SK-N-SH treated with all-trans-retinoic acid at 6 μM for 48 hours (cell line): ENCODE measurements around the gene PDGFRA.
"Not testable (repeated sequence)": the region's sequence is repeated elsewhere in the genome, so short reads cannot be mapped to it uniquely, and the experiment has no call there.

Source experiments
- ATAC-seq: fragments of 200-7000 bp; cut with Tn5 transposase; 3 replicates; pipeline ENCODE4 v1.9.1; 2020; ENCODE audit warnings: mild to moderate bottlenecking, moderate library complexity
- ARNTL ChIP-seq: fragments of 450-650 bp; formaldehyde crosslinking; IDR thresholded peaks from 2 replicates; pipeline ENCODE4 v1.5.0; 2020; ENCODE audit warnings: low read depth, mild to moderate bottlenecking, moderate library complexity, borderline replicate concordance
- BACH2 ChIP-seq: fragments of 250-450 bp; sonication (Bioruptor Pico); IDR thresholded peaks from 2 replicates; pipeline ENCODE4 v1.9.0; 2021; ENCODE audit warnings: mild to moderate bottlenecking, borderline replicate concordance
- CREB5 ChIP-seq: fragments of 250-450 bp; sonication (Bioruptor Pico); IDR thresholded peaks from 2 replicates; pipeline ENCODE4 v1.5.1; 2020; ENCODE audit warnings: low read depth, mild to moderate bottlenecking, moderate library complexity
- CSRNP3 ChIP-seq: fragments of 250-450 bp; sonication (Bioruptor Pico); IDR thresholded peaks from 2 replicates; pipeline ENCODE4 v1.5.1; 2021; ENCODE audit warnings: mild to moderate bottlenecking, moderate library complexity
- ESRRG ChIP-seq: fragments of 250-450 bp; sonication (Bioruptor Pico); IDR thresholded peaks from 2 replicates; pipeline ENCODE4 v1.6.1; 2021; ENCODE audit warnings: mild to moderate bottlenecking
- GLIS3 ChIP-seq: fragments of 250-450 bp; sonication (Bioruptor Pico); IDR thresholded peaks from 2 replicates; pipeline ENCODE4 v1.5.0; 2020; ENCODE audit warnings: mild to moderate bottlenecking, moderate library complexity
- ISL1 ChIP-seq: fragments of 250-450 bp; sonication (Bioruptor Pico); IDR thresholded peaks from 2 replicates; pipeline ENCODE4 v2.1.2; 2022; ENCODE audit warnings: mild to moderate bottlenecking, moderate library complexity
- OSR1 ChIP-seq: fragments of 250-450 bp; sonication (Bioruptor Pico); IDR thresholded peaks from 2 replicates; pipeline ENCODE4 v1.8.0; 2022; ENCODE audit warnings: moderate library complexity, mild to moderate bottlenecking, inconsistent platforms
- PATZ1 ChIP-seq: fragments of 250-450 bp; sonication (Bioruptor Pico); IDR thresholded peaks from 2 replicates; pipeline ENCODE4 v1.8.0; 2020; ENCODE audit warnings: mild to moderate bottlenecking, moderate library complexity, borderline replicate concordance
- POU6F1 ChIP-seq: fragments of 250-450 bp; sonication (Bioruptor Pico); IDR thresholded peaks from 2 replicates; pipeline ENCODE4 v1.8.0; 2021; ENCODE audit warnings: low read depth, mild to moderate bottlenecking, moderate library complexity, borderline replicate concordance
- PPARA ChIP-seq: fragments of 250-450 bp; sonication (Bioruptor Pico); IDR thresholded peaks from 2 replicates; pipeline ENCODE4 v1.5.0; 2020; ENCODE audit warnings: mild to moderate bottlenecking, borderline replicate concordance
- RARB ChIP-seq: fragments of 250-450 bp; sonication (Bioruptor Pico); IDR thresholded peaks from 2 replicates; pipeline ENCODE4 v1.8.0; 2021; ENCODE audit warnings: mild to moderate bottlenecking, moderate library complexity
- SNAI2 ChIP-seq: fragments of 250-450 bp; sonication (Bioruptor Pico); IDR thresholded peaks from 2 replicates; pipeline ENCODE4 v1.5.0; 2020; ENCODE audit warnings: mild to moderate bottlenecking, moderate library complexity
- TCF4 ChIP-seq: fragments of 250-450 bp; sonication (Bioruptor Pico); IDR thresholded peaks from 2 replicates; pipeline ENCODE4 v1.8.0; 2021; ENCODE audit warnings: mild to moderate bottlenecking, moderate library complexity, borderline replicate concordance
- TOX ChIP-seq: fragments of 250-450 bp; sonication (Bioruptor Pico); IDR thresholded peaks from 2 replicates; pipeline ENCODE4 v1.8.0; 2021; ENCODE audit warnings: mild to moderate bottlenecking, moderate library complexity, borderline replicate concordance
- TSHZ2 ChIP-seq: fragments of 250-450 bp; sonication (Bioruptor Pico); IDR thresholded peaks from 2 replicates; pipeline ENCODE4 v1.5.0; 2020; ENCODE audit warnings: mild to moderate bottlenecking, moderate library complexity
- ZC3H10 ChIP-seq: fragments of 250-450 bp; sonication (Bioruptor Pico); IDR thresholded peaks from 2 replicates; pipeline ENCODE4 v1.5.1; 2021; ENCODE audit warnings: mild to moderate bottlenecking, moderate library complexity
- ZFP3 ChIP-seq: fragments of 250-450 bp; sonication (Bioruptor Pico); IDR thresholded peaks from 2 replicates; pipeline ENCODE4 v1.5.0; 2020; ENCODE audit warnings: mild to moderate bottlenecking, moderate library complexity
- ZFP30 ChIP-seq: fragments of 450-650 bp; formaldehyde crosslinking; IDR thresholded peaks from 2 replicates; pipeline ENCODE4 v1.5.0; 2022; ENCODE audit warnings: mild to moderate bottlenecking, moderate library complexity
- ZNF8 ChIP-seq: fragments of 450-650 bp; formaldehyde crosslinking; IDR thresholded peaks from 2 replicates; pipeline ENCODE4 v1.5.0; 2020; ENCODE audit warnings: mild to moderate bottlenecking, moderate library complexity

Gene PDGFRA

GRCh38 chr4:54322818-54323417, 93.8 kb downstream of the PDGFRA start:
- peak; percentile 98 for ATAC-seq
- TF ChIP-seq ESRRG (CRISPR knock-in tag) (no peak), PPARA (no peak), CSRNP3 (CRISPR knock-in tag) (no peak), ZFP3 (CRISPR knock-in tag) (no peak), PATZ1 (CRISPR knock-in tag) (no peak), ARNTL (CRISPR knock-in tag) (no peak), ZFP30 (no peak), ISL1 (CRISPR knock-in tag) (no peak), GLIS3 (CRISPR knock-in tag) (no peak), BACH2 (CRISPR knock-in tag) (no peak), OSR1 (CRISPR knock-in tag) (no peak)

- TF ChIP-seq OSR1 (CRISPR knock-in tag) (no peak), PPARA (no peak)
- no peak for ATAC-seq
Measured at GRCh38 chr4:54330896-54331295, 101.8 kb downstream of the PDGFRA start.

GRCh38 chr4:54332542-54332941, 103.4 kb downstream of the PDGFRA start:
- TF ChIP-seq OSR1 (CRISPR knock-in tag) (no peak), TSHZ2 (no peak)
- no peak for ATAC-seq

- ATAC-seq = no peak
- TF ChIP-seq BACH2 (CRISPR knock-in tag) = no peak
- TF ChIP-seq RARB = no peak
- no peak for TF ChIP-seq CREB5
- TF ChIP-seq ESRRG (CRISPR knock-in tag) = no peak
- TF ChIP-seq SNAI2 (CRISPR knock-in tag) = no peak
- no peak for TF ChIP-seq TCF4 (CRISPR knock-in tag)
- TF ChIP-seq TOX (CRISPR knock-in tag) = no peak
- no peak for TF ChIP-seq ZNF8
- TF ChIP-seq GLIS3 (CRISPR knock-in tag) = no peak
- no peak for TF ChIP-seq ZFP30
- TF ChIP-seq POU6F1 (CRISPR knock-in tag) = no peak
- no peak for TF ChIP-seq OSR1 (CRISPR knock-in tag)
- no peak for TF ChIP-seq ZC3H10
Measured at GRCh38 chr4:54333657-54334056, 104.6 kb downstream of the PDGFRA start.

- ATAC-seq = not testable (repeated sequence)
Measured at GRCh38 chr4:54334769-54335168, 105.7 kb downstream of the PDGFRA start.
